ENCODE measurements around the gene NDRG4.

- TF ChIP-seq CTCF (IDR thresholded peaks at IDR 0.05) (no peak), POLR2A (IDR thresholded peaks at IDR 0.05) (no peak), EP300 (IDR thresholded peaks at IDR 0.05) (no peak)
These were observed 841 bp upstream of the NDRG4 start for GRCh38 chr16:58499092-58499511.

All from ovary (tissue), 3 donors.